GM12875 (cell line): ENCODE results near the gene SEPTIN10.
A peak's percentile ranks its signal among the peaks of the same experiment; 100 is the strongest.

Source experiments
- H3K4me3 ChIP-seq: one replicate; pipeline ENCODE4 v1.5.1; 2011; ENCODE audit warnings: low read depth, low read length, control low read depth
- TF ChIP-seq, protein P1 (sequence below): IDR thresholded peaks from 2 replicates; pipeline ENCODE4 v1.5.1; 2011; ENCODE audit warnings: low read depth, mild to moderate bottlenecking, control low read depth, inconsistent platforms, low read length, moderate library complexity, borderline replicate concordance; ENCODE audit not compliant: insufficient read depth

Gene SEPTIN10

DNA sequence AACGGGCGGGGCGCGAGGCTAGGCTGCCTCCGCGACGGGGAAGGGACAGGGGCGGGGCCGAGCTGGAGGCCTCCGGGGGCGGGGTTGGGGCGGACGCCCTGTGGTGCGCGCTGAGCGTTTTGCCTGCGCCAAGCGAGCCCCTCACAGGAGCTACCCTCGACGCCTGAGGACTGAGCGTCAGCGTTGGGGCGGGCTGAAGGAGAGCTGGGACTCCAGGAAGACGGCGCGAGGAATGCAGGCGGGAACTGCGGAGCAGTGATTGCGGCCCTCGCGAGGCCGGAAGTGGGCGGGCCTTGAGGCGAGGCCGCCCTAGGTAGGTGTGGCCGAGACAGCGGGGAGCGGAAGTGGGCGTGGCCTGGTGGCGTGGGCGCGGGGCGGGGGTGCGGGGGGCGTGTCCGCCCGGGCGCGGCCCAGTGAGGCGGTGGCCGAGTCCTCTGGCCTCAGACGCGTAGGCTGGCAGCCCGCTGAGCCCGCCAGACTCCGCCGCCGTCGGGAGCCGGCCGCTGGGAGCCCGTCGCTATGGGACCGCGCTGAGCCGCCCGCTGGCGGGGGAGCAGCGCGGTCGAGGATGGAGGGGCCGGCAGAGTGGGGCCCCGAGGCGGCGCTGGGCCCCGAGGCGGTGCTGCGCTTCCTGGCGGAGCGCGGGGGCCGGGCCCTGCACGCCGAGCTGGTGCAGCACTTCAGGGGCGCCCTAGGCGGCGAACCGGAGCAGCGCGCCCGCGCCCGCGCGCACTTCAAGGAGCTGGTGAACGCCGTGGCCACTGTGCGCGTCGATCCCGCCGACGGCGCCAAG, at the start of gene SEPTIN10, which contains the start of gene SOWAHC:
Gene SEPTIN10, minus strand, starts transcription at position 45 of the 793 bp plus-strand sequence. CDS start 139 bp downstream, outside the sequence.
Gene SOWAHC, plus strand, starts transcription at position 443 of the 793 bp plus-strand sequence. Its CDS starts 126 bp downstream, at position 569.
- TF ChIP-seq, protein P1, sequence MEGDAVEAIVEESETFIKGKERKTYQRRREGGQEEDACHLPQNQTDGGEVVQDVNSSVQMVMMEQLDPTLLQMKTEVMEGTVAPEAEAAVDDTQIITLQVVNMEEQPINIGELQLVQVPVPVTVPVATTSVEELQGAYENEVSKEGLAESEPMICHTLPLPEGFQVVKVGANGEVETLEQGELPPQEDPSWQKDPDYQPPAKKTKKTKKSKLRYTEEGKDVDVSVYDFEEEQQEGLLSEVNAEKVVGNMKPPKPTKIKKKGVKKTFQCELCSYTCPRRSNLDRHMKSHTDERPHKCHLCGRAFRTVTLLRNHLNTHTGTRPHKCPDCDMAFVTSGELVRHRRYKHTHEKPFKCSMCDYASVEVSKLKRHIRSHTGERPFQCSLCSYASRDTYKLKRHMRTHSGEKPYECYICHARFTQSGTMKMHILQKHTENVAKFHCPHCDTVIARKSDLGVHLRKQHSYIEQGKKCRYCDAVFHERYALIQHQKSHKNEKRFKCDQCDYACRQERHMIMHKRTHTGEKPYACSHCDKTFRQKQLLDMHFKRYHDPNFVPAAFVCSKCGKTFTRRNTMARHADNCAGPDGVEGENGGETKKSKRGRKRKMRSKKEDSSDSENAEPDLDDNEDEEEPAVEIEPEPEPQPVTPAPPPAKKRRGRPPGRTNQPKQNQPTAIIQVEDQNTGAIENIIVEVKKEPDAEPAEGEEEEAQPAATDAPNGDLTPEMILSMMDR: no peak
- peak within 1 kb of the TSS; percentile 50 for H3K4me3 ChIP-seq

DNA sequence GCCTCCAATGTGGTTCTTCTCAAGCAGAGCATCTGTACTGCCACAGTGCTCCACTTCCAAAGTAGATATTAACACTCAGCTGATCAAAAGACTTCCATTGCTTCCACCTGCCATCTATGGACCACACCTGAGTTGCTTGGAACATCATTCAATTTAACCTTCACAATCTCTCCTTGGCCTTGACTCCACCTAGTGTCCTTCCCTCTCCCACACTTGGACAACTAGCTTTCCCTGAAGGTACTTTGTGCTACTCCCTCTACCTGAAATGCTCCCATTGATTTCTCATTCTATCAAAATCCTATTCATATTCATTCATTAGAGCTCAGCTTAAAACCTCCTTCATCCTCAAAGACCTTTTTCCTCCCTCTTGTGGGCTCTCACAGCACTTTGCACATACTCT, 49.1 kb upstream of the SEPTIN10 start:
- H3K4me3 ChIP-seq: no peak overlapping the region
- TF ChIP-seq, protein P1: peak; percentile 33; the same call in 1 of the 2 replicates

DNA sequence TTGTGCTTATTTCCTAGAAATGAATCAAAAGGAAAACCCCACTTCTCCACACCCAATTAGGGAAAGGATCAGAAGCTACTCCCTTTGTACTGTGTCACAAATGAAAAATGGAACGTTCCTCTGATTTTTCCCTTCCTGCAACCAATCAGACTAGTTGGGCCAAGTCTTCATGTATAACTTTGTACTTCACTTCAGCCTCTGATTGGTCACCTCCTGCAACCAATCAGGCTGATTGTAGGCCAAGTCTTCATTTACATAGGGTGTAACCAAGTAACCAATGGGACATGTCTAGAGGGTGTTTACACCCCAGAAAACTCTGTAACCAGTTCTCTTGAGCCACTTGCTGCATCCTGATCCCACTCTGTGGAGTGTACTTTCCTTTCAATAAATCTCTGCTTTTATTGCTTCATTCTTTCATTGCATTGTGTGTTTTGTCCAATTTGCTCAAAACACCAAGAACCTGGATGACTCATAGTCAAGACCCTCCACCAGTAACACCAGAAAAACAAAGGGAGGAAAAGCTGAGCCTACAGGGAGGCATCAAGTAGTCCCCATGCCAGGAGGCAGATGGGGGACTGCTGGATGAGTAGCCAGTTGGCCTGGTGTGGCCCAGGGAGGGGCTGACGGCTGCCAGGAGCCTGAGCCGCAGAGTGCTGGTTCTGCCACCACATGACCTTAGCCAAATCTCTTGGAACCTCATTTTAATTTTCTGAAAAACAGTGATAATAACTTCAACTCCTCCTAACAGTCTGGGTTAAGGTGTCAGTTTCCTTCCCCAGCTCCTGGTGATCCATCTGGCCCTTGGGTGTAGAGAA, 46.5 kb upstream of the SEPTIN10 start:
- TF ChIP-seq, protein P1: no peak
- no peak overlapping the region for H3K4me3 ChIP-seq

DNA sequence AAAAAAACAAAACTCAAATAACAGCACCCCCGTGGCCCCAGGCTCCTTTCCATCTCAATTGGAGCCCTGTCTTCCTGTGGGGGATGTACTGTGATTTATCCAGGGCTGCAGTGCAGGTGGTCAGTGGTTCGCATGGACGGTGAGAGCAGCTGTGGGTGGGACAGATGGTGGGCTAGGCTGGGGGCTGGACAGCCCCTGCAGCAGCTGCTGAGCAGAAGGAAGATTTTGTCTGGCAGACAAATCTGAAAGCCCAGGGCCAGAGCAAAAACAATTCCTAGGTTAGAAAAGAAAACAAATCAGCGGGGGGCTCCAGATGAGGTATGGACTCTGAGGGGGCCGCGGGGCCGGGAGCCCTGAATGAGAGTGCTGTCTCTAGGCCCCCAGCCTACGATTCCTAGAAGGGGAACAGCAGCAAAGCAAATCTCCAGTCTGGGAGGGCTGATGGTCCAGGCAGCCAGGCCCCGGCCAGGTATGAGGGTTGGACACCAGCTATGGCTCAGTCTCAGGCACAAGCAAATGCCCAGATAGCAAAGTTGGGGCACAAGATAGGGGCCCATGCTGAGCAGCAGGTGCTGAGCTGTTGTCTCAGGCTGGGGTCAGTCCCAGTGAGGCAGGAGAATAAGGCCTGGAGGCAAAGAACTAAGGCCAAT, 45.8 kb upstream of the SEPTIN10 start:
- TF ChIP-seq, protein P1: no peak

DNA sequence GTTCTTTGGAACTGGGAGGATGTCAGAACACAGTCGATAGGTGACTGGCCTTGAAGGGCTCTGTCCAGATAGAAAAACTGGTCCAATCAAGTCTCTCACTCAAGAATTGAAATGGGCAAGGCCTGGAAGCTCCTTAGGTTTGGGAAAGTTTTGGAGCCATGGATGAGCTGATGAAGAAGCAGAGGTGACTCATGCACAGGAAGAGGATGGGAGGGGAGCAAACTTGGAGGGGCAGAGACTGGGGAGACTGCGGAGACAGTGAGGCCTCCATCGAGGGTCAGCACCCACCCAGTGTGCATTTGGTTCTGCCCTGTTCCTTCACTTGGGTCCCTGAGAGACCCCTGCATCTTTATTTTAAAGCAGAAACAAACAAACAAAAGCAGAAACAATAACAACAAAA, 41.5 kb upstream of the SEPTIN10 start:
- TF ChIP-seq, protein P1: no peak
- H3K4me3 ChIP-seq: no peak overlapping the region

More for the DNA sequence above, 45.8 kb upstream of the SEPTIN10 start:
- H3K4me3 ChIP-seq: no peak overlapping the region

DNA sequence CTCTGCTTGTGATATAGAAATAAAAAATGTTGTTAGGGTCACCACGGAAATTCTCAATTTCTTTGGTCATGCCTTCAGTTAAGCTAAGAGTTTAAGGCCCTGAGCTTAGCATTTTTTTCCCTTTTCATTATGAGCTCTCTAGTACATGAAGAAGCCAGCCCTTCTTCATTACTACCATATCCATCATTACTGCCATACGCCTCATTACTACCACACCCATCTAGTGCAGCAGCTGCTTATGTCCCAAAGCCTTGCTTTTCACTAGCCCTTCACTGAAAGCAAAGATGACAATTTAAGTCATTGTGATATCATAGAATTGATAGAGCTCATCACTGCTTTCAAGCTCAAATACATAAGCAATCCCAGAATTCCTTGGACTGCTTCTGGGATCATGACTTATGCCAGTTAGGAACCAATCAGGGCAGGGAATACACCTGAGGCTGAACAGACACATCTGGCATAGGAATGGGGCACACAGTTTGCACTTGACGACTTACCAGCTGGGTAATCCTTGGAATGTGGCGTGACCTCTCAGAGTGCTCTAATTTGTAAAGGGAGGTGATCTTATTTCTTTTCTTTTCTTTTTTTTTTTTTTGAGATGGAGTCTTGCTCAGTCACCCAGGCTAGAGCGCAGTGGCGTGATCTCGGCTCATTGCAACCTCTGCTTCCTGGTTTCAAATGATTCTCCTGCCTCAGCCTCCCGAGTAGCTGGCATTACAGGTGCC, 40.7 kb upstream of the SEPTIN10 start:
- TF ChIP-seq, protein P1: no peak
- no peak overlapping the region for H3K4me3 ChIP-seq
